Measurements from ENCODE around the gene CMIP.

DNA sequence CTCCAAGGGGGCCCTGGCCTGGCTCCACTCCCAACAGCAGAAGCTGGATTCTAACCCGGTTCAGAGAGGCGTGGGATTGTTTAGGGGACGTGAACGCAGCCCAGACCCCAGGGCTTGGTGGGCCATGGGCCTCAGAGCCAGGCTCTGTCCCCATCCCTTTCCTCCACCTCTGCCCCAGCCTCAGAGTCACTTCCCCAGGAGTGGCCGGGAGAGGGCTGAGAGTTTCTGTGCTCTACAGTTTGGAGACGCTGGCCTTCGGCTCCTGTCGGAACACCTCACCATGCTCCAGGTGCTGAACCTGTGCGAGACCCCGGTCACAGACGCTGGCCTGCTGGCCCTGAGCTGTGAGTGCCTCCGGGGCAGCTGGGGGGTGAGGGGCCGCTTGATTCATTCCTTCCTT is 260.7 kb downstream of the CMIP start:
- TF ChIP-seq, protein P1, sequence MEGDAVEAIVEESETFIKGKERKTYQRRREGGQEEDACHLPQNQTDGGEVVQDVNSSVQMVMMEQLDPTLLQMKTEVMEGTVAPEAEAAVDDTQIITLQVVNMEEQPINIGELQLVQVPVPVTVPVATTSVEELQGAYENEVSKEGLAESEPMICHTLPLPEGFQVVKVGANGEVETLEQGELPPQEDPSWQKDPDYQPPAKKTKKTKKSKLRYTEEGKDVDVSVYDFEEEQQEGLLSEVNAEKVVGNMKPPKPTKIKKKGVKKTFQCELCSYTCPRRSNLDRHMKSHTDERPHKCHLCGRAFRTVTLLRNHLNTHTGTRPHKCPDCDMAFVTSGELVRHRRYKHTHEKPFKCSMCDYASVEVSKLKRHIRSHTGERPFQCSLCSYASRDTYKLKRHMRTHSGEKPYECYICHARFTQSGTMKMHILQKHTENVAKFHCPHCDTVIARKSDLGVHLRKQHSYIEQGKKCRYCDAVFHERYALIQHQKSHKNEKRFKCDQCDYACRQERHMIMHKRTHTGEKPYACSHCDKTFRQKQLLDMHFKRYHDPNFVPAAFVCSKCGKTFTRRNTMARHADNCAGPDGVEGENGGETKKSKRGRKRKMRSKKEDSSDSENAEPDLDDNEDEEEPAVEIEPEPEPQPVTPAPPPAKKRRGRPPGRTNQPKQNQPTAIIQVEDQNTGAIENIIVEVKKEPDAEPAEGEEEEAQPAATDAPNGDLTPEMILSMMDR (IDR thresholded peaks at IDR 0.05): no peak
- TF ChIP-seq POLR2A (IDR thresholded peaks at IDR 0.05) (no peak), POLR2AphosphoS5 (IDR thresholded peaks at IDR 0.05) (no peak)

Measured in transverse colon (tissue), 4 donors.